Measurements from ENCODE around the gene THBS2. TPM values are rescaled to one million over a fixed set of nuclear protein-coding genes. Genes with fewer than 3 reads are reported as not detected.
"Not testable (repeated sequence)": the region's sequence is repeated elsewhere in the genome, so short reads cannot be mapped to it uniquely, and the experiment has no call there.

THBS2 gene
- total and polyA plus RNA-seq, 4 donors = 68.6 to 1,026 (median 539) TPM

DNA sequence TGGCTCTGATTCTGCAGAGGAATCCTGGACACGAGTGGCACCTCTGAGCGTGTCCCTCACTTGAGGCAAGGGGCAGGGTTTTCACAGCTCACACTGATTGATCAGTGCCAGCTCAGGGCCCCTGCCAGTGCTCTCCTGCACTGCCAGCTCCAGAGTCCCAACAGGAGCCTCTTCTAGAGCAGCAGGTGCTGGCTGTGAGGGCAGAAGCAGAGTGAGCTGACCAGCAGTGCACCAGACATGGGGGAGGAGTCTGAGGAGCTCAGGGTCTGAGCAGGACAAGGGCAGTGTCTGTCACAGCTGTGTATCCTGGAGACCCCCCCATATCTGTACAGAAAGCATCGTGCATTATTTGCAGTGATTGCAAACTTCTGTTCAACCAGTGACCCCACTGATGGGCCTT, 31.5 kb upstream of the THBS2 start:
- ATAC-seq (ENCODE audit: low FRiP score) = no peak
- intact Hi-C loops (cut with DNase I) = no loop called here
- WGBS, 2 donors = 82% methylated on average over 3 of the region's 3 CpGs

DNA sequence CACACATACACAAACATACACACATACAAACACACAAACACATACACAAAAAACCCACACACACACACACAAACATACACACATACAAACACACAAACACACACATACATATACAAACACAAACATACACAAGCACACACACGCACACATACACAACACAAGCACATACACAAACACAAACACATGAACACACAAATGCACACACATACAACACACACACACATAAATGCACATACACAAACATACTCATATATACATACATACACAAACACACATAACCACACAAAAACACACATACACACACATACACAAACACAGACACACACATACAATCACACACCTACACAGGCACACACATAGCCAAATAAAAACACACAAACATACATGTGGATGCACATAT, 30.3 kb upstream of the THBS2 start:
- H3K4me3 ChIP-seq (ENCODE audit: low read length in 2 of 2) = no peak overlapping the region
- H3K36me3 ChIP-seq (ENCODE audit: control insufficient read depth in 1 of 2, insufficient read depth in 2 of 2, low read length in 1 of 2) = no peaks in the 10 kb centered on the region
- H3K9me3 ChIP-seq (ENCODE audit: control insufficient read depth, low read length) = no peaks in the 10 kb centered on the region
- no peak overlapping the region for H3K27ac ChIP-seq (ENCODE audit: low read depth in 1 of 2, low read length in 2 of 2)
- ATAC-seq (ENCODE audit: low FRiP score) = no peak
- DNase-seq = no peak
- WGBS, 2 donors = 99 to 100% methylated on average over 1 of the region's 1 CpG
- no peaks in the 10 kb centered on the region for H3K4me1 ChIP-seq (ENCODE audit: control insufficient read depth in 1 of 2, insufficient read depth in 2 of 2, low read length in 2 of 2)
- intact Hi-C loops (cut with DNase I) = no loop called here
- H3K27me3 ChIP-seq (ENCODE audit: control insufficient read depth in 1 of 2, insufficient read depth in 2 of 2, low read length in 1 of 2) = no peaks in the 10 kb centered on the region

More for the DNA sequence above, 31.5 kb upstream of the THBS2 start:
- H3K4me3 ChIP-seq (ENCODE audit: low read length in 2 of 2) = no peak overlapping the region
- no peaks in the 10 kb centered on the region for H3K4me1 ChIP-seq (ENCODE audit: control insufficient read depth in 1 of 2, insufficient read depth in 2 of 2, low read length in 2 of 2)
- no peak overlapping the region for H3K27ac ChIP-seq (ENCODE audit: low read depth in 1 of 2, low read length in 2 of 2)
- no peak for DNase-seq
- no peaks in the 10 kb centered on the region for H3K9me3 ChIP-seq (ENCODE audit: control insufficient read depth, low read length)
- H3K27me3 ChIP-seq (ENCODE audit: control insufficient read depth in 1 of 2, insufficient read depth in 2 of 2, low read length in 1 of 2) = no peaks in the 10 kb centered on the region
- no peaks in the 10 kb centered on the region for H3K36me3 ChIP-seq (ENCODE audit: control insufficient read depth in 1 of 2, insufficient read depth in 2 of 2, low read length in 1 of 2)

DNA sequence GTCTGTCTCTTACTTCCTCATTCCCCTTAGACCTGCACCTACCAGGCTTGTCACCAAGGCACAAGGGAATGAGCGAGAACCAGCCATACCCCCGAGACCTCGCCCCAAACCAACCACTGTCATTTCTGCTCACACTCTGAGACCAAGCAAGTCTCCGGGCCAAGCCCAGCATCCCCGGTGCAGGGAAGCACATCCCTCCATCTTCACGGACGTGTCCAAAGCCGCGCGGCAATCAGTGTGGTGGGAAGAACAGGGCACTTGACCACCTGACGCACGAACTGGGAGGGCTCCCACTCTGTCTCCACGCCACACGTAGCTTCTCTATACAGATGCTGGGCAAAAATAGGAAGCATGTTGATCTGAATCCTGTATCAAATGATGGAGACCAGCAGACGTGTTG, 28.4 kb upstream of the THBS2 start:
- no peak overlapping the region for H3K4me3 ChIP-seq (ENCODE audit: low read length in 2 of 2)
- H3K27me3 ChIP-seq (ENCODE audit: control insufficient read depth in 1 of 2, insufficient read depth in 2 of 2, low read length in 1 of 2) = no peaks in the 10 kb centered on the region
- intact Hi-C loops (cut with DNase I) = no loop called here
- DNase-seq (no peak), ATAC-seq (ENCODE audit: low FRiP score) (no peak)
- H3K27ac ChIP-seq (ENCODE audit: low read depth in 1 of 2, low read length in 2 of 2) = no peak overlapping the region
- H3K9me3 ChIP-seq (ENCODE audit: control insufficient read depth, low read length) = no peaks in the 10 kb centered on the region
- WGBS, 2 donors = 97 to 98% methylated on average over 15 of the region's 15 CpGs
- H3K4me1 ChIP-seq (ENCODE audit: control insufficient read depth in 1 of 2, insufficient read depth in 2 of 2, low read length in 2 of 2) = no peaks in the 10 kb centered on the region
- H3K36me3 ChIP-seq (ENCODE audit: control insufficient read depth in 1 of 2, insufficient read depth in 2 of 2, low read length in 1 of 2) = no peaks in the 10 kb centered on the region

DNA sequence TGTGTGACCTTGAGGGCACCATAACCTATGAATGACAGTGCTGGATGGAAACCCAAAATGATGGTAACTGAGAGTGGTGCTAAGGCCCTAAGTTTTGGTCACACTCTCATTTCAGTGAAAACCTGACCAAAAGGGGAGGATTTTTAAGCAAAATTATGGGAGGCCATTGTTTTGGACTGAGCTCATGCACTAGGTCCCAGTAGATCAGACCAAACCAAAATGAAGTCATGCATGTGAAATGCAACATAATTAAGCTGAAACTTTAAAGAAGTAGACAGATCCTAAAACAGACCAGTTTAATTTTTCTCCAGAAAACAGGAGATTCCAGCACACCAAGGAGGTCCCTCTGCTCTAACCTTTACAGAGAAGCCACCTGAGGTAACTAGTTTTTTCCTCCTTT, 24.0 kb upstream of the THBS2 start:
- no peaks in the 10 kb centered on the region for H3K27me3 ChIP-seq (ENCODE audit: control insufficient read depth in 1 of 2, insufficient read depth in 2 of 2, low read length in 1 of 2)
- H3K4me3 ChIP-seq (ENCODE audit: low read length in 2 of 2) = no peak overlapping the region
- H3K9me3 ChIP-seq (ENCODE audit: control insufficient read depth, low read length) = no peaks in the 10 kb centered on the region
- DNase-seq (no peak), ATAC-seq (ENCODE audit: low FRiP score) (no peak)
- intact Hi-C loops (cut with DNase I) = no loop called here
- H3K4me1 ChIP-seq (ENCODE audit: control insufficient read depth in 1 of 2, insufficient read depth in 2 of 2, low read length in 2 of 2) = no peaks in the 10 kb centered on the region
- H3K36me3 ChIP-seq (ENCODE audit: control insufficient read depth in 1 of 2, insufficient read depth in 2 of 2, low read length in 1 of 2) = no peaks in the 10 kb centered on the region
- no peak overlapping the region for H3K27ac ChIP-seq (ENCODE audit: low read depth in 1 of 2, low read length in 2 of 2)

DNA sequence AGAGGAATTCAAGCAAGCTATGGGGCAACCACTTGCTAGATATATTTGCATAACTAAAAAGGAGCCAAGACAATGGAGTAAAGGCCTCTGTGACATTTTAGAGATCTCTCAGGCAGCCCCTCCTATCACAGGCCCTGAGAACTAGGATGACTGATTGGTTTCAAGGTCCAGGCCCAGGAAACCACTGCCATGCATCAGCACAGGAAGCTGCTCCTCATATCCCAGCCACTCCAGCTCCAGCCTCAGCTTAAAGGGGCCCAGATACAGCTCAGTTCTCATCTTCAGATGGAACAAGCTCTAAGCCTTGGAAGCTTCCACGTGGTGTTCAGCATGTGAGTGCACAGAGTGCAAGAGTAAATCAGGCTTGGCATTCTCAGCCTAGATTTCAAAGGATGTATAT, 21.1 kb upstream of the THBS2 start:
- H3K36me3 ChIP-seq (ENCODE audit: control insufficient read depth in 1 of 2, insufficient read depth in 2 of 2, low read length in 1 of 2) = no peaks in the 10 kb centered on the region
- intact Hi-C loops (cut with DNase I) = no loop called here

DNA sequence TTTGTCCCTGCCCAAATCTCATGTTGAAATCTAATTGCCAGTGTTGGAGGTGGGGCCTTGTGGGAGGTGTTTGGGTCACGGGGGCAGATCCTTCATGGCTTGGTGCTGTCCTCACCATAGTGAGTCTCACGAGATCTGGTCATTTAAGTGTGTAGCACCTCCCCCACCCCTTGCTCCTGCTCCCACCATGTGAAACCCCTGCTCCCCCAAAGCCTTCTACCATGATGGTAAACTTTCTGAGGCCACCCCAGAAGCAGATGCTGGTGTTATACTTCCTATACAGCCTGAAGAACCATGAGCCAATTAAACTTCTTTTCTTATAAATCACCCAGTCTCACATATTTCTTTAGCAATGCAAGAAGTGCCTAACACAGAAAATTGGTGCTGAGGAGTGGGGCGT, 19.9 kb upstream of the THBS2 start:
- 96 to 97% methylated on average over 3 of the region's 3 CpGs for WGBS, 2 donors
- ATAC-seq (ENCODE audit: low FRiP score) (no peak), DNase-seq (no peak)
- Histone ChIP-seq H3K4me1 (ENCODE audit: control insufficient read depth in 1 of 2, insufficient read depth in 2 of 2, low read length in 2 of 2) (no peaks in the 10 kb centered on the region), H3K27ac (ENCODE audit: low read depth in 1 of 2, low read length in 2 of 2) (no peak overlapping the region), H3K4me3 (ENCODE audit: low read length in 2 of 2) (no peak overlapping the region), H3K36me3 (ENCODE audit: control insufficient read depth in 1 of 2, insufficient read depth in 2 of 2, low read length in 1 of 2) (no peaks in the 10 kb centered on the region), H3K27me3 (ENCODE audit: control insufficient read depth in 1 of 2, insufficient read depth in 2 of 2, low read length in 1 of 2) (no peaks in the 10 kb centered on the region), H3K9me3 (ENCODE audit: control insufficient read depth, low read length) (no peaks in the 10 kb centered on the region)
- intact Hi-C loops (cut with DNase I) = no loop called here

More for the DNA sequence above, 21.1 kb upstream of the THBS2 start:
- Histone ChIP-seq H3K4me1 (ENCODE audit: control insufficient read depth in 1 of 2, insufficient read depth in 2 of 2, low read length in 2 of 2) (no peaks in the 10 kb centered on the region), H3K27me3 (ENCODE audit: control insufficient read depth in 1 of 2, insufficient read depth in 2 of 2, low read length in 1 of 2) (no peaks in the 10 kb centered on the region), H3K27ac (ENCODE audit: low read depth in 1 of 2, low read length in 2 of 2) (no peak overlapping the region), H3K4me3 (ENCODE audit: low read length in 2 of 2) (no peak overlapping the region), H3K9me3 (ENCODE audit: control insufficient read depth, low read length) (no peaks in the 10 kb centered on the region)
- no peak for DNase-seq
- no peak for ATAC-seq (ENCODE audit: low FRiP score)
- WGBS, 2 donors = 68 to 72% methylated on average over 1 of the region's 1 CpG

DNA sequence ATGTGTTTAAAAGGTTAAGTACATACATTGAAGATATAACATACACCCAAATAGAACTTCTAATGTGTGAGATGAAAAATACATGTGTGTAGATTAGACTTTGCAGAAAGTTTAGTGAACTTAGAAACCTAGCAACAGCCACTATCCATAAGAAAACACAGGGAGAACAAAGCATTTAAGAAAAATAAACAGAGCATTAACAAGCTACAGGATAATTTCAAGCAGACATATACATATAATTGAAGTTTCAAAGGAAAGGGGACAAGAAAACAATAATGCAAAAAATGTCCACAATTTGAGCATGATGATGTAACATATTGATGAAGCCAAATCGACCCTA, 18.2 kb upstream of the THBS2 start:
- H3K27ac ChIP-seq (ENCODE audit: low read depth in 1 of 2, low read length in 2 of 2) = no peak overlapping the region
- no peaks in the 10 kb centered on the region for H3K9me3 ChIP-seq (ENCODE audit: control insufficient read depth, low read length)
- 64 to 70% methylated on average over 1 of the region's 1 CpG for WGBS, 2 donors
- H3K36me3 ChIP-seq (ENCODE audit: control insufficient read depth in 1 of 2, insufficient read depth in 2 of 2, low read length in 1 of 2) = no peaks in the 10 kb centered on the region
- H3K27me3 ChIP-seq (ENCODE audit: control insufficient read depth in 1 of 2, insufficient read depth in 2 of 2, low read length in 1 of 2) = no peaks in the 10 kb centered on the region
- no peak for ATAC-seq (ENCODE audit: low FRiP score)
- H3K4me3 ChIP-seq (ENCODE audit: low read length in 2 of 2) = no peak overlapping the region
- intact Hi-C loops (cut with DNase I) = no loop called here
- H3K4me1 ChIP-seq (ENCODE audit: control insufficient read depth in 1 of 2, insufficient read depth in 2 of 2, low read length in 2 of 2) = no peaks in the 10 kb centered on the region
- no peak for DNase-seq

DNA sequence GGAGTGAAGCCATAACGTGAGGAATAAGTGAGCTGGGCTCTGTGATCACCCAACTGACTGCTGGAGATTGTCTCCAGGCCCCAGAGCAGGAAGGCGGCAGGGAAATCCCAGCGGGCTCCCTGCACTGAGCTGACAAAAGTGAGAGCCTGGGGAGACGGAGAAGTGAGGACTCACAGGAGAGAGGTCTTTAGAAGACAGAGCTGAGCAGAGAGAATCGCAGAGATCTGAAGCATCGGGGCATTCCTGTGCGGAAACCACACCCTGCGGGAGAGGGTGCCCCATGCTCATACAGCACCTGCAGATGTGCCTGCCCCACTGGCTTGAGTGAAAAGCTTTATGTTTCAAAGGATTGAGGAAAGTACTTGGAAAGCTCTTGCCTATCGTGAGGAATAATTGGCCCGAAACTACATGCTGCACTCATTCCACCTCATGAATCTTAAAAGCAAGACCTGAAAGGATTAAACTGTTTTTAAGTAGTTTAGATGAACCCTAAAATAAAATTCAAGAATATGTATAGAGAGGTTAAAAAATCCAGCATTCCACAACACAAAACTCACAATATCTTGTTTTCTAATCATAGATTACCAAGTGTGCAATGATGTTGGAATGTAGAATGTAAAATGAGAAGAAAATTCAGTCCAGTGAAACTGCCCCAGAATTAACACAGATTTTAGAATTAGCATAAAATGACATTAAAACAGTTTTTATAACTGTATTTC, 17.7 kb upstream of the THBS2 start:
- 52 to 61% methylated on average over 10 of the region's 10 CpGs for WGBS, 2 donors
- ATAC-seq (ENCODE audit: low FRiP score) (no peak), DNase-seq (no peak)
- intact Hi-C loops (cut with DNase I) = no loop called here
- no peak overlapping the region for H3K27ac ChIP-seq (ENCODE audit: low read depth in 1 of 2, low read length in 2 of 2)
- no peak overlapping the region for H3K4me3 ChIP-seq (ENCODE audit: low read length in 2 of 2)
- H3K4me1 ChIP-seq (ENCODE audit: control insufficient read depth in 1 of 2, insufficient read depth in 2 of 2, low read length in 2 of 2) = no peaks in the 10 kb centered on the region
- H3K9me3 ChIP-seq (ENCODE audit: control insufficient read depth, low read length) = no peaks in the 10 kb centered on the region
- no peaks in the 10 kb centered on the region for H3K27me3 ChIP-seq (ENCODE audit: control insufficient read depth in 1 of 2, insufficient read depth in 2 of 2, low read length in 1 of 2)
- H3K36me3 ChIP-seq (ENCODE audit: control insufficient read depth in 1 of 2, insufficient read depth in 2 of 2, low read length in 1 of 2) = no peaks in the 10 kb centered on the region

DNA sequence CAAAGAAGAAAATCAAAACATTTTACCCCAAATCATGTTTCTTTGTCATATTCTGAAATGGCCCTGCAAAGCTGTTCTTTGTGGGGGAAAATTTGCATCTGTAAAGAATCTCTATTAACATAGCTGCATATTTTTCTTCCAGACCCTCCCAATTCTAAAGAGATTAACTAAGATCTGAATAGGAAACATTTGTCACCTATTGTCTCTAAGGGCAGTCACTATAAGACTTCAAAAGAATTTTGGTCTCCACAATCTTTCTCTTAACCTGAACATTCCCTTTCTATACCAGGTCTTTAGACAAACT, 16.4 kb upstream of the THBS2 start:
- H3K4me1 ChIP-seq (ENCODE audit: control insufficient read depth in 1 of 2, insufficient read depth in 2 of 2, low read length in 2 of 2); H3K36me3 ChIP-seq (ENCODE audit: control insufficient read depth in 1 of 2, insufficient read depth in 2 of 2, low read length in 1 of 2); H3K9me3 ChIP-seq (ENCODE audit: control insufficient read depth, low read length); H3K27me3 ChIP-seq (ENCODE audit: control insufficient read depth in 1 of 2, insufficient read depth in 2 of 2, low read length in 1 of 2); H3K4me3 ChIP-seq (ENCODE audit: low read length in 2 of 2); DNase-seq; ATAC-seq (ENCODE audit: low FRiP score); intact Hi-C loops (cut with DNase I); H3K27ac ChIP-seq (ENCODE audit: low read depth in 1 of 2, low read length in 2 of 2): not testable (repeated sequence)

Data from aorta (tissue), 5 donors.